BLaER1 (cell line): ENCODE measurements around the gene CHRD.

Experiments used
- H3K27ac ChIP-seq: shearing (Covaris generic); formaldehyde crosslinking; 2 replicates; pipeline ENCODE4 v1.8.1; 2022
- H3K27me3 ChIP-seq: shearing (Covaris generic); formaldehyde crosslinking; 2 replicates; pipeline ENCODE4 v1.8.1; 2022
- H3K36me3 ChIP-seq: shearing (Covaris generic); formaldehyde crosslinking; 2 replicates; pipeline ENCODE4 v1.8.1; 2022
- H3K4me1 ChIP-seq: shearing (Covaris generic); formaldehyde crosslinking; 2 replicates; pipeline ENCODE4 v1.8.1; 2022
- H3K4me2 ChIP-seq: shearing (Covaris generic); formaldehyde crosslinking; 2 replicates; pipeline ENCODE4 v1.8.1; 2022
- H3K4me3 ChIP-seq: shearing (Covaris generic); formaldehyde crosslinking; 2 replicates; pipeline ENCODE4 v1.8.1; 2022
- H3K9ac ChIP-seq: shearing (Covaris generic); formaldehyde crosslinking; 2 replicates; pipeline ENCODE4 v1.8.1; 2022
- H3K9me3 ChIP-seq: shearing (Covaris generic); formaldehyde crosslinking; 2 replicates; pipeline ENCODE4 v1.8.1; 2022
- H4K20me1 ChIP-seq: shearing (Covaris generic); formaldehyde crosslinking; 2 replicates; pipeline ENCODE4 v1.8.1; 2022
- Cebpa-rat ChIP-seq: shearing (Covaris generic); IDR thresholded peaks from 2 replicates; pipeline ENCODE4 v1.8.1; 2022

The CHRD gene

GRCh38 chr3:184353546-184353941, 26.3 kb upstream of the CHRD start:
- H3K4me2 ChIP-seq = no peak overlapping the region
- H4K20me1 ChIP-seq = no peaks in the 10 kb centered on the region
- no peaks in the 10 kb centered on the region for H3K4me1 ChIP-seq
- TF ChIP-seq Cebpa-rat = no peak
- H3K9me3 ChIP-seq = no peaks in the 10 kb centered on the region
- H3K9ac ChIP-seq = no peak overlapping the region
- peaks cover 81% of the 10 kb centered on the region for H3K36me3 ChIP-seq
- H3K27ac ChIP-seq = no peak overlapping the region
- no peaks in the 10 kb centered on the region for H3K27me3 ChIP-seq
- H3K4me3 ChIP-seq = no peak overlapping the region

DNA sequence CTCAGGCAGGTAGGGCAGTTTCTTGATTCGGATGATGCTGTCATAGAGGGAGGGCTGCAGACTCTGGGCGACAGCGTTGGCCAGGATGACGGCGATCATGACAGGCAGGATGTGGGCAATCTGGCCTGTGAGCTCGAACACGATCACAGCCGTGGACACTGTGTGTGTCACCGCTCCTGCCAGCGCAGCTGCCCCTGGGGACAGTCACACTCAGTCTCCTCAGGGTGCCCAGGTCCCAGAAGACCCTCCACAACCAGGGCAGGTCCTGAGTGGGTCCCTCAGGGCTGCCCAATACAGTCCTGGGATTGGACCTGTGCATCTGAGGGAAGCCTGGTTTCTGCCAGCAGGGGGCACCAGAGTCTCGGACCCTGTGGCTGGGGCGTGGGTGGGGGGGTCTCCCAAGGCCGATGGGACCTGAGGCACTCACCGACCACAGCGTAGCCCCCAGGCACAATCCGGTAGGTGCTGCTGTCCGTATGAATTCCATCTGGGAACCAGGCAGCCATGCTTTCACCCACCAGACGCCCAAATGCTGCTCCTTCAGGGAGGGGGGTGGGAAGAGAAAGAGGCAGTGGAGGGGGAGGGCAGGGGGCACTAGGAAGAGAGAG, 25.6 kb upstream of the CHRD start:
- Histone ChIP-seq H3K9ac (no peak overlapping the region), H4K20me1 (no peaks in the 10 kb centered on the region), H3K27ac (no peak overlapping the region), H3K4me2 (no peak overlapping the region), H3K9me3 (no peaks in the 10 kb centered on the region), H3K4me3 (no peak overlapping the region), H3K36me3 (peaks cover 82% of the 10 kb centered on the region), H3K27me3 (no peaks in the 10 kb centered on the region), H3K4me1 (no peaks in the 10 kb centered on the region)
- no peak for TF ChIP-seq Cebpa-rat

DNA sequence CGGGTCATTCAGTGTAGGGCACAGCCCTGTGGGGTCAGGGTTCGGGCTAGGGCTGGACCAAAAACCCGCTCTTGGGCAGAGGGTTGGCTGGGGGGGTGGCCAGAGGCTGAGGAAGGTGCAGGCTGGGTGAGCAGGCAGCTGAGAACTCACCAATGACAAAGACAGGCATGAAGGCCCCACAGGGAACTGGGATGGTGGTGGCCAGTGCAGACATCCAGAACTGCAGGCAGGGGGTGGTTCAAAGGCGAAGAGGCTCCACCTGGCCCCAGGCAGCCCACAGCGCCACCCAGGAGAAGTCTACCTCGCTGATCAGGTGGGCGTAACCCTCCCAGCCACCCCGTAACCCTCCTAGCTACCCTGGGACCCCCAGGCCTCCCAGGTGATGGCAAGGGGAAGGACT, 25.1 kb upstream of the CHRD start:
- no peak overlapping the region for H3K9ac ChIP-seq
- no peaks in the 10 kb centered on the region for H3K9me3 ChIP-seq
- no peak for TF ChIP-seq Cebpa-rat
- H3K36me3 ChIP-seq = peaks cover 77% of the 10 kb centered on the region
- H3K27ac ChIP-seq = no peak overlapping the region
- H3K4me2 ChIP-seq = no peak overlapping the region
- no peaks in the 10 kb centered on the region for H3K27me3 ChIP-seq
- no peaks in the 10 kb centered on the region for H3K4me1 ChIP-seq
- no peaks in the 10 kb centered on the region for H4K20me1 ChIP-seq
- no peak overlapping the region for H3K4me3 ChIP-seq

DNA sequence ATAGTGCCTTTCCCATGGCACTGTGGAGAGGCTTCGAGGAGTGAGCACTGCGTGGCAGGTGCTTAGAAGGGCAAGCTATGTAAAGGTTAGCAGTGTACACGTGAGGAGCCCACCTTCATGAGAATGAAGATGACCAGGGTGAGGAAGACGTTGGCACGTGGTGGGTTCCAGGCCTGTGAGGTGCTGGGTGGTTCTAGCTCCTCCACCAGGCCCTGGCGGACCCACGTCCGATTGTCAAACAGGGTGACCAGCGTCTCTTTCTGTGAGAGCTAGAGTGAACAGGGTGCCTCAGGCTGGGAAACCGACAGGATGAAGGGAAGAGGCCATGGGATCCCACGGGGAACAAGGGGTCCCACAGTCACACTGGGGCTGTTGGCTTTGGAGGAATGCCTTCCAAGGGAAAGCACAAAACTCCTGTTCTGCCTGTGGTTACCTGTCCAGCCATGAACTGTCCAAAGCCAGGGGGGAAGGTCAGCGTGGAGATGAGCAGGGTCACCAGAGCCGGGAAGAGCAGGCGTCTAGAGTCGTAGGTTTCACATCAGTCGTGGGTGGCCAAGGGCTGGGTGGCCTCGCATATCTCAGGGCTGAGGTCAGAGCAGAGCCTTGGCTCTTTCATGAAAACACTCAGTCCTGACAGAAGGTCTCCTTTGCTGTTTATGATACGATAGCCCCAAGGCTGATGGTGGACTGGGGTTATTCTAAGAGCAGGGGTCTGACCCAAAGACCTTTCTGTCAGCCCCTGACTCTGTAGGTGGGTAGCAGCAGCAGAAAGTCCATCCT, 24.4 kb upstream of the CHRD start:
- Histone ChIP-seq H3K27ac (no peak overlapping the region), H3K4me3 (no peak overlapping the region), H3K36me3 (peaks cover 72% of the 10 kb centered on the region), H3K9ac (no peak overlapping the region), H3K27me3 (no peaks in the 10 kb centered on the region), H4K20me1 (peaks cover 4% of the 10 kb centered on the region; the same call in 1 of the 2 replicates), H3K4me1 (peaks cover 6% of the 10 kb centered on the region), H3K9me3 (no peaks in the 10 kb centered on the region), H3K4me2 (no peak overlapping the region)
- no peak for TF ChIP-seq Cebpa-rat

DNA sequence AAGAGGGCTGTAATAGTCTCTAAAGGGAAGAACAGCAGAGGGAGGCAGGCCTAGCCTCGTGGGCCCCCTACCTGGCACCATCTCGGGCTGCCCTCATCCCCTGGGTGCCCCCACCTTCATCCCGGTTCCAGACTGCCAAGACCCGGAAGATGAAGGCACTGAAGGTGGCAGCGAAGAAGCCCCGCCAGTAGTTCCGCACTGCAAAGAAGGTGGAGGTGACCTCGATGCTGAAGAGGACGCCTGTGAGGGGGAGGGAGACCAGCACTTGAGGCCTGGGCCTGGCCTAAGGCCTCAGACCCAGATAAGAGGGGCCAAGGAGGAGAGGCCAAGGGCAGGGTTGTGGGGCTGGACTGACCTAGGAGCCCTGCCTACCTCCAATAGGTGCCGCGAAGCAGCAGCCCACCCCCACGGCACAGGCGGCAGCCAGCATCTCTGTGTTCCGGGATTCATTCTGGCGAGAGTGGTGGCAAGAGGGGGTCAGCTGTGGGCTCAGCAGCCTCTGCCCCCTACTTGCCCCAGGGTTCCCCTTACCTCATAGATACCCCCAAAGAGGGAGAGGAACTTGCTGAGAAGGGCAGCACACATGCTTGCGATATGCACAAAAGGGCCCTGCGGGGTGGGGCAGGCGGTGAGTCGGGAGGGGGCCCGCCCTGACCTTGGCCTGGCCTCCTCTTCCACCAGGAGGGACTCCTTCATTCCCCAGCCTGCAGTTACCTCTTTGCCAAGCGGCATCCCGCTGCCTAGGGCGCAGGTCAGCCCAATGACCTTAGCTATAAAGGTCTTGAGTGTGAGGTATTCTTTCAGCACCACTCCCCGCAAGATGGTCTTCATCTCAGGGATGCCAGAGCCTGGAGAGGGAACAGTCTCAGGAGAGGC, 22.4 kb upstream of the CHRD start:
- Histone ChIP-seq H3K27ac (no peak overlapping the region), H3K9ac (no peak overlapping the region), H3K4me2 (no peak overlapping the region), H3K4me1 (peaks cover 13% of the 10 kb centered on the region), H3K4me3 (no peak overlapping the region), H3K27me3 (no peaks in the 10 kb centered on the region), H3K36me3 (peaks cover 54% of the 10 kb centered on the region), H4K20me1 (peaks cover 5% of the 10 kb centered on the region; the same call in 1 of the 2 replicates), H3K9me3 (no peaks in the 10 kb centered on the region)
- no peak for TF ChIP-seq Cebpa-rat

DNA sequence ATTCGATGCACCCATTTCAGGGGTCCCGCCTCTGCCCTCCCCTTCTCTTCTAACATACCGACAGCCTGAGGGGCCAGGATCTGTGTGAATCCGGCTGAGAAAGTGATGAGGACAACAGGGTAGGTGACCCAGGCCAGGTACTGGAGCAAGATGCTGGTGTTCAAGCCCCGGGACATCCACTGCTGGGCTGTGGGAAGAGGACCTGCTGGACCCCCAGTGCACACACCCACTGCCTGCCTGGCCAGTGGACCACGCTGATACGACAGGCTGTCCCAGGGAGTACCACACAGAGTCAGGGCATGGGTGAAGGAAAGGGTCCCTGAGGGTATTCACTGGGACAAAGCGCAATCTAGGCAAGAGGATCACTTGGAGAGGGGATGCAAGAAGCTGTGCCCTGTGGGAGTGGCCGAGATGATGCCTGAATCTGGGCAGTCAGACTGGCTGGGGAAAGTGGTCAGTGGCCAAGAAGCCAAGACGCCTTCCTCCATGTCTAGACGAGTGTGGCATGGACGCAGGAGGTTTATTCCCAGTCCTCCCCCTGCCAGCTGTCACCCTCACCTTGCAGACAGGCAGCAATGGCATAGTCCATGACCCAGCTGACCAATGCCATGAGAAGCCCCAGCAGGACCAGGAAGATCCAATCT, 21.6 kb upstream of the CHRD start:
- Histone ChIP-seq H3K4me2 (no peak overlapping the region), H3K9me3 (no peaks in the 10 kb centered on the region), H3K9ac (no peak overlapping the region), H3K27me3 (no peaks in the 10 kb centered on the region), H3K4me1 (peaks cover 13% of the 10 kb centered on the region), H3K36me3 (peaks cover 47% of the 10 kb centered on the region), H3K27ac (no peak overlapping the region), H3K4me3 (no peak overlapping the region), H4K20me1 (peaks cover 5% of the 10 kb centered on the region; the same call in 1 of the 2 replicates)
- no peak for TF ChIP-seq Cebpa-rat

- Histone ChIP-seq H3K4me1 (peaks cover 15% of the 10 kb centered on the region), H4K20me1 (peaks cover 5% of the 10 kb centered on the region; the same call in 1 of the 2 replicates), H3K9ac (no peak overlapping the region), H3K27me3 (no peaks in the 10 kb centered on the region), H3K36me3 (peaks cover 40% of the 10 kb centered on the region), H3K4me3 (no peak overlapping the region), H3K4me2 (no peak overlapping the region), H3K27ac (no peak overlapping the region), H3K9me3 (no peaks in the 10 kb centered on the region)
- no peak for TF ChIP-seq Cebpa-rat
Observed at GRCh38 chr3:184358921-184359350, 20.9 kb upstream of the CHRD start.

DNA sequence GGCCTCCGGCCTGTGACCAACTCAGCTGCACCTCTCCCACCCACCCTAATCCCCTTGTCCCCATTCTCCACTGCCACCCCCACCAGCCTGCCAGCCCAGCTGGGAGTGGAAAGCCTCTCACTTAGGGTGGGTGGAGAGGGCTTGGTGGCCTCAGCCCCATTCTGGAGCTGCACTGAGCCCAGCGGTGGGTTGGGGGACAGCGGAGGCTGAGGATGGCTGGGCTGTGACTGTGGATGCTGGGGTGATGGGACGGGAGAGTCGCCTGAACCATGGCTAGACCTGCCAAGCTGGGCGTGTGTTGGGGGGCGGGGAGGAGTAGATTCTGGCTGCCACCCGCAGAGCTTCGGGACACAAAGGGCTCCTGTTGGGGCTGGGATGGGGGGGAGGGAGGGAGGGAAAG, 20.2 kb upstream of the CHRD start:
- Histone ChIP-seq H3K9me3 (no peaks in the 10 kb centered on the region), H3K27ac (no peak overlapping the region), H3K4me2 (no peak overlapping the region), H3K4me1 (peaks cover 22% of the 10 kb centered on the region), H3K27me3 (no peaks in the 10 kb centered on the region), H3K9ac (no peak overlapping the region), H3K4me3 (no peak overlapping the region), H4K20me1 (peaks cover 10% of the 10 kb centered on the region; the same call in 1 of the 2 replicates), H3K36me3 (peaks cover 40% of the 10 kb centered on the region)
- no peak for TF ChIP-seq Cebpa-rat
